PC-3 (cell line): ENCODE measurements around the gene FAM209B. TPM values are rescaled to one million over a fixed set of nuclear protein-coding genes. Genes with fewer than 3 reads are reported as not detected.

Experiments
- ATAC-seq: fragments of 200-7000 bp; cut with Tn5 transposase; 2 replicates; pipeline ENCODE4 v1.9.1; 2020; ENCODE audit warnings: mild to moderate bottlenecking, moderate library complexity
- BruUV-seq: library from RNA; stranded (reverse); fragments of 400-500 nt; replicated peaks from 2 replicates; lab custom pipeline; 2021; lab: Mats Ljungman, UMichigan
- CTCF ChIA-PET: fragments of 300-600 bp; sonication (Branson Sonifier 250); formaldehyde crosslinking; loops from one replicate; lab custom pipeline; 2022; ENCODE audit warnings: antibody characterized with exemption; lab: Charles Lee
- POLR2A ChIA-PET: fragments of 300-600 bp; sonication (Branson Sonifier 250); formaldehyde crosslinking; loops from one replicate; lab custom pipeline; 2022; ENCODE audit warnings: antibody characterized with exemption; ENCODE audit not compliant: unreplicated experiment; lab: Charles Lee
- DNase-seq: peaks from one replicate; pipeline ENCODE4 v3.0.0-alpha.2; 2015
- H2AFZ ChIP-seq: fragments of 300-600 bp; sonication (generic); 2 replicates; pipeline ENCODE4 v1.6.0; 2016; ENCODE audit warnings: antibody characterized with exemption, low read length
- H3F3A ChIP-seq: fragments of 300-600 bp; sonication (generic); one replicate; pipeline ENCODE4 v1.6.0; 2017; ENCODE audit warnings: antibody characterized with exemption, low read length, control low read depth, mild to moderate bottlenecking; ENCODE audit not compliant: unreplicated experiment
- H3K27ac ChIP-seq: fragments of 300-600 bp; sonication (generic); 2 replicates; pipeline ENCODE4 v1.5.1; 2016; ENCODE audit warnings: mild to moderate bottlenecking, low read length
- H3K27me3 ChIP-seq: fragments of 300-600 bp; sonication (generic); 2 replicates; pipeline ENCODE4 v1.6.1; 2016; ENCODE audit warnings: low read length, mixed read lengths
- H3K36me3 ChIP-seq: fragments of 300-600 bp; sonication (generic); 2 replicates; pipeline ENCODE4 v1.6.1; 2016; ENCODE audit warnings: low read depth, mixed run types, low read length, mixed read lengths
- H3K4me1 ChIP-seq: fragments of 300-600 bp; sonication (generic); 2 replicates; pipeline ENCODE4 v1.5.1; 2016; ENCODE audit warnings: low read length; ENCODE audit not compliant: insufficient read depth
- H3K4me2 ChIP-seq: fragments of 300-600 bp; sonication (generic); 2 replicates; pipeline ENCODE4 v1.6.0; 2016; ENCODE audit warnings: low read length
- H3K4me3 ChIP-seq: fragments of 300-600 bp; sonication (generic); 2 replicates; pipeline ENCODE4 v1.5.1; 2016; ENCODE audit warnings: mild to moderate bottlenecking, low read length, mixed read lengths
- H3K79me2 ChIP-seq: fragments of 300-600 bp; sonication (generic); 2 replicates; pipeline ENCODE4 v1.6.1; 2017; ENCODE audit warnings: low read length, mixed read lengths
- H3K9ac ChIP-seq: fragments of 300-600 bp; sonication (generic); 2 replicates; pipeline ENCODE4 v1.6.0; 2016; ENCODE audit warnings: mild to moderate bottlenecking, low read length
- H3K9me2 ChIP-seq: fragments of 300-600 bp; sonication (generic); replicated peaks from 2 replicates; pipeline ENCODE4 v1.6.1; 2016; ENCODE audit warnings: mixed run types, low read length, mixed read lengths
- H3K9me3 ChIP-seq: fragments of 300-600 bp; sonication (generic); 2 replicates; pipeline ENCODE4 v1.6.1; 2016; ENCODE audit warnings: low read length, mixed read lengths
- H4K20me1 ChIP-seq: fragments of 300-600 bp; sonication (generic); 2 replicates; pipeline ENCODE4 v1.6.1; 2016; ENCODE audit warnings: low read length, mixed read lengths
- EZH2 ChIP-seq: fragments of 300-600 bp; sonication (generic); IDR thresholded peaks from one replicate; pipeline ENCODE4 v1.6.1; 2017; ENCODE audit warnings: antibody characterized with exemption, mild to moderate bottlenecking, low read length; ENCODE audit not compliant: unreplicated experiment
- EZH2phosphoT487 ChIP-seq: fragments of 300-600 bp; sonication (generic); IDR thresholded peaks from 2 replicates; pipeline ENCODE4 v1.6.1; 2018; ENCODE audit warnings: mild to moderate bottlenecking, antibody characterized with exemption, low read length, borderline replicate concordance
- intact Hi-C: fragments of 100-400 bp; cut with micrococcal nuclease; formaldehyde crosslinking; loops from 2 replicates; pipeline ENCODE4 v1.9.0; 2023
- total RNA-seq: library from RNA; depleted of rRNA; stranded (reverse); fragments of >200 nt; gene quantifications from 2 replicates; pipeline ENCODE4 v1.2.3, GENCODE V29; 2014
- TF ChIP-seq, protein P1 (sequence below): fragments of 300-600 bp; sonication (generic); conservative IDR thresholded peaks from 2 replicates; pipeline ENCODE4 v1.5.1; 2017; ENCODE audit warnings: antibody characterized with exemption, low read depth, mild to moderate bottlenecking, low read length

FAM209B gene
- total RNA-seq, 1 experiment from 2014 or later = 0.58 TPM

DNA sequence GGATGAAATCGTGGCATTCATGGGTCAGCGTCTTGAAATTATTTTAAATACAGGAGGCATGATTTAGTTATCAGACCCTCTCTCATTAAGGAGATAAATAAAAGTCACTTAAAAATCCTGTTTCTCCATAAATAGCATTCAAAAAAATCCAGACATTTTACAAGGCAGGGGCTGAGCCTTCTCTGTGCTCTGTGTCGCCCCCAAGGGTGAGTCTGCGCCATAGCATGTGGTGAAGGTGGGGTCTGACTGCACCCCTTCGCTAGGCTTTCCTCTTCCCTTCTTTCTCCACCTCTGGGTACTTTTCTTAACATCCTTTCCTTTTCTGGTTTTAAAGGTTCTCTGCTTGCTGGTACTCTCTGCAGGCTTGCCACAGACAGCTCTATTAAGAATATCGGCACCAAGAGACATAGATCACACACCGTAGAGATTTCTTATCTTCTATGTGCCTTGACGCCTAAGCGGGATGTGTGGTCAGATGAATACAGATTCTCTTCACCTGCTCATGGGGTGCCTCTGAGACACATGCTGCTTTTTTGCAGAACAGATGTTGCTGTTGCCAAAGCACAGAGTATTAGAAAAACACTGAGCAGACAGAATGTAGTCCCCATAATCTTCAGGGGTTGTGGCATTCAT is 28.6 kb upstream of the FAM209B start:
- H3K4me3 ChIP-seq = no peak overlapping the region
- POLR2A ChIA-PET = no interaction called here
- H3K4me1 ChIP-seq = no peaks in the 10 kb centered on the region
- BruUV-seq = no TSS peak
- no peak overlapping the region for H3K9ac ChIP-seq
- no peak overlapping the region for H2AFZ ChIP-seq
- intact Hi-C loops = no loop called here
- H4K20me1 ChIP-seq = no peaks in the 10 kb centered on the region
- DNase-seq (no peak), ATAC-seq (no peak; the same call in 1 of the 2 replicates)
- H3K79me2 ChIP-seq = 0 out of 2 replicates have a peak, but pooled peaks cover 4% of the 10 kb centered on the region
- TF ChIP-seq EZH2phosphoT487 (no peak), EZH2 (no peak)
- TF ChIP-seq, protein P1, sequence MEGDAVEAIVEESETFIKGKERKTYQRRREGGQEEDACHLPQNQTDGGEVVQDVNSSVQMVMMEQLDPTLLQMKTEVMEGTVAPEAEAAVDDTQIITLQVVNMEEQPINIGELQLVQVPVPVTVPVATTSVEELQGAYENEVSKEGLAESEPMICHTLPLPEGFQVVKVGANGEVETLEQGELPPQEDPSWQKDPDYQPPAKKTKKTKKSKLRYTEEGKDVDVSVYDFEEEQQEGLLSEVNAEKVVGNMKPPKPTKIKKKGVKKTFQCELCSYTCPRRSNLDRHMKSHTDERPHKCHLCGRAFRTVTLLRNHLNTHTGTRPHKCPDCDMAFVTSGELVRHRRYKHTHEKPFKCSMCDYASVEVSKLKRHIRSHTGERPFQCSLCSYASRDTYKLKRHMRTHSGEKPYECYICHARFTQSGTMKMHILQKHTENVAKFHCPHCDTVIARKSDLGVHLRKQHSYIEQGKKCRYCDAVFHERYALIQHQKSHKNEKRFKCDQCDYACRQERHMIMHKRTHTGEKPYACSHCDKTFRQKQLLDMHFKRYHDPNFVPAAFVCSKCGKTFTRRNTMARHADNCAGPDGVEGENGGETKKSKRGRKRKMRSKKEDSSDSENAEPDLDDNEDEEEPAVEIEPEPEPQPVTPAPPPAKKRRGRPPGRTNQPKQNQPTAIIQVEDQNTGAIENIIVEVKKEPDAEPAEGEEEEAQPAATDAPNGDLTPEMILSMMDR = peak; percentile 75
- no peaks in the 10 kb centered on the region for H3K9me2 ChIP-seq
- H3K36me3 ChIP-seq = peaks cover 7% of the 10 kb centered on the region; the same call in 1 of the 2 replicates
- no peak overlapping the region for H3K4me2 ChIP-seq
- H3K27me3 ChIP-seq = no peaks in the 10 kb centered on the region
- no peaks in the 10 kb centered on the region for H3K9me3 ChIP-seq
- no peak overlapping the region for H3K27ac ChIP-seq
- no peaks in the 10 kb centered on the region for H3F3A ChIP-seq
- CTCF ChIA-PET = no interaction called here

DNA sequence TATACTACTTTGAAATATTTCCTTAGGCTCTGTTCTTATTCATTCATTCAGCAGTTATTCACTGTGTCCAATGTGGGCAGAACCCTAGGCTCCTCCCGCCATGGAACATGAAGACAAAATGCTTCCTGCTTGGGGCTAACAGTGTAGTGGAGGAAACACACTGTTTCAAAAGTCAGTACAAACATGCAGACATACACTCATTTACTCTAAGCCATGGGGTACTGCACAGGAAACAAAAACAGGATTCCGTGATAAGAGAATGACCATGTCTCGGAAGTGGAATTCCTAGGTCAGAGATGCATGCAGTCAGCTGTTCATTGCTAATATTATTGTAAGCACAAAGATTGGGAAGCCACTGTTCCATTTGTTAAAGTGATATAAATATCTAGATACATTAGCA is 26.9 kb upstream of the FAM209B start:
- CTCF ChIA-PET = no interaction called here
- Histone ChIP-seq H3K79me2 (0 out of 2 replicates have a peak, but pooled peaks cover 4% of the 10 kb centered on the region), H2AFZ (no peak overlapping the region), H3K4me1 (no peaks in the 10 kb centered on the region), H3K4me3 (no peak overlapping the region), H3K36me3 (peaks cover 7% of the 10 kb centered on the region; the same call in 1 of the 2 replicates), H3K9me3 (no peaks in the 10 kb centered on the region), H4K20me1 (no peaks in the 10 kb centered on the region), H3K9me2 (no peaks in the 10 kb centered on the region), H3K27ac (no peak overlapping the region), H3K4me2 (no peak overlapping the region), H3K9ac (no peak overlapping the region), H3F3A (no peaks in the 10 kb centered on the region), H3K27me3 (no peaks in the 10 kb centered on the region)
- ATAC-seq (no peak), DNase-seq (no peak)
- no TSS peak for BruUV-seq
- no peak for TF ChIP-seq EZH2phosphoT487
- no peak for TF ChIP-seq EZH2
- TF ChIP-seq, protein P1 = no peak
- intact Hi-C loops = no loop called here
- POLR2A ChIA-PET = no interaction called here

DNA sequence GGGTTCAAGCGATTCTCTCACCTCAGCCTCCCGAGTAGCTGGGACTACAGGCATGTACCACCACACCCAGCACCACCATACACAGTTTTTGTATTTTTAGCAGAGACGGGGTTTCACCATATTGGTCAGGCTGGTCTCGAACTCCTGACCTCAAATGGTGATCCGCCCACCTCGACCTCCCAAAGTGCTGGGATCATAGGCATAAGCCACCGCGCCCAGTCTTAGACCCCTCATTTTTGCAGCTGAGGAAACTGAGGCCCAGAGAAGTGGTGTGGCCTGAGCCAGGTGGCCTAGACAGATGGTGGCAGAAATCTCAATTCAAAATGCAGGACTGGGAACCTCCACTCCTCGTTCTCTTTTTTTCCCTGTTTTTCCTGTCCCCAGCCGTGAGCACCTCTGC is 21.1 kb upstream of the FAM209B start:
- no peak overlapping the region for H3K9ac ChIP-seq
- no peak for ATAC-seq
- intact Hi-C loops = no loop called here
- H3K27me3 ChIP-seq = no peaks in the 10 kb centered on the region
- TF ChIP-seq, protein P1 = no peak
- no peak for TF ChIP-seq EZH2
- TF ChIP-seq EZH2phosphoT487 = no peak
- no TSS peak for BruUV-seq
- ChIA-PET CTCF (no interaction called here), POLR2A (no interaction called here)
- no peak overlapping the region for H3K4me2 ChIP-seq
- H3K9me2 ChIP-seq = no peaks in the 10 kb centered on the region
- no peak overlapping the region for H2AFZ ChIP-seq
- no peaks in the 10 kb centered on the region for H3K4me1 ChIP-seq
- no peaks in the 10 kb centered on the region for H3K79me2 ChIP-seq
- no peaks in the 10 kb centered on the region for H3F3A ChIP-seq
- no peak for DNase-seq
- H4K20me1 ChIP-seq = no peaks in the 10 kb centered on the region
- H3K27ac ChIP-seq = no peak overlapping the region
- peaks cover 22% of the 10 kb centered on the region for H3K36me3 ChIP-seq
- no peak overlapping the region for H3K4me3 ChIP-seq
- H3K9me3 ChIP-seq = no peaks in the 10 kb centered on the region
